RWPE1 (cell line): ENCODE measurements around the gene MALAT1.
A peak's percentile ranks its signal among the peaks of the same experiment; 100 is the strongest.

ENCODE experiments used
- CTCF ChIA-PET: fragments of 350-600 bp; sonication (Branson Sonifier 250); formaldehyde crosslinking; extraction: SDS; loops from one replicate; lab custom pipeline; 2021; lab: Yijun Ruan, JAX
- POLR2A ChIA-PET: fragments of 400-600 bp; formaldehyde crosslinking; extraction: SDS; loops from one replicate; lab custom pipeline; 2020; ENCODE audit warnings: antibody characterized with exemption; ENCODE audit not compliant: low non-redundant PET; lab: Yijun Ruan, JAX
- DNase-seq: peaks from one replicate; pipeline ENCODE4 v3.0.0; 2012; ENCODE audit warnings: low spot score
- H3K27ac ChIP-seq: fragments of 450-650 bp; 2 replicates; pipeline ENCODE4 v1.5.1; 2017
- CTCF ChIP-seq: fragments of 450-650 bp; conservative IDR thresholded peaks from 2 replicates; pipeline ENCODE4 v1.5.1; 2017; ENCODE audit warnings: low read depth, mild to moderate bottlenecking

MALAT1 gene

GRCh38 chr11:65473278-65473860, 25.5 kb upstream of the MALAT1 start:
- H3K27ac ChIP-seq: peak overlapping the region; percentile 95
- POLR2A ChIA-PET: interaction anchor here (1.2 kb wide), 1 partner anchor 20 kb away, joined by 5 read pairs; no protein-coding TSS in a partner anchor
- DNase-seq: no peak
- TF ChIP-seq CTCF: no peak
- CTCF ChIA-PET: interaction anchor here (0.6 kb wide), 1 partner anchor 32 kb away, joined by 4 read pairs; no protein-coding TSS in a partner anchor

GRCh38 chr11:65474864-65475263, 24.0 kb upstream of the MALAT1 start:
- TF ChIP-seq CTCF: no peak
- ChIA-PET POLR2A (interaction anchor here (0.7 to 0.8 kb wide), 2 partner anchors 22 to 33 kb away, joined by 3 to 4 read pairs; no protein-coding TSS in a partner anchor), CTCF (interaction anchor here (0.6 kb wide), 1 partner anchor 208 kb away, joined by 4 read pairs; no protein-coding TSS in a partner anchor)
- DNase-seq: no peak
- peak overlapping the region; percentile 95 for H3K27ac ChIP-seq

DNA sequence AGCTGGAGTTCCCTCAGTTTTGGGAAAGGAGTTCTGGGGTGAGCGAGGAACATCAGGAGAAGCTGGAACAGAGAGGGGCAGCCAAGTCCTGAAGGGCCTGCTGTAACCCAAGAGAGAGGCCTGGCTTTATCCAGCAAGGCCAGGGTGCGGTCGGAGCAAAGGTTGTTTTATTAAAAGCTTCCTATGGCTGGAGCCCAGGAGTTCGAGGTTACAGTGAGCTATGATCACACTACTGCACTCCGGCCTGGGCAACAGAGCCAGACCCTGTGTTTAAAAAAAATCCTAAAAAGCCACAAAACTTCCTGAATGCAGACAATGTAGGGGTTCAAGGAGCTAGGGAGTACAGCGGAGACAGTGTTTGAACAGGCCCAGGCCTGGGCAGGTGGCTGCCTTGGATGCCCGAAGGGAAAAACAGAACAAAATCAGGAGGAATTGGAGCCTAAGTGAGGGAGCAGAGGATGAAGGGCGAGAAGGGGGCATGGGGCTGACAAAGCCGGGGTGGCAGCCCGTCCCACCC, 22.2 kb upstream of the MALAT1 start:
- H3K27ac ChIP-seq: peak overlapping the region; percentile 99
- DNase-seq: no peak
- TF ChIP-seq CTCF: no peak
- CTCF ChIA-PET: interaction anchor here (0.7 to 0.8 kb wide), 2 partner anchors 21 to 95 kb away, joined by 3 to 4 read pairs; no protein-coding TSS in a partner anchor
- POLR2A ChIA-PET: interaction anchor here (1.0 to 2.5 kb wide), 5 partner anchors 9 to 25 kb away, joined by 3 to 19 read pairs (median 6); partner anchors contain the start of gene MALAT1

DNA sequence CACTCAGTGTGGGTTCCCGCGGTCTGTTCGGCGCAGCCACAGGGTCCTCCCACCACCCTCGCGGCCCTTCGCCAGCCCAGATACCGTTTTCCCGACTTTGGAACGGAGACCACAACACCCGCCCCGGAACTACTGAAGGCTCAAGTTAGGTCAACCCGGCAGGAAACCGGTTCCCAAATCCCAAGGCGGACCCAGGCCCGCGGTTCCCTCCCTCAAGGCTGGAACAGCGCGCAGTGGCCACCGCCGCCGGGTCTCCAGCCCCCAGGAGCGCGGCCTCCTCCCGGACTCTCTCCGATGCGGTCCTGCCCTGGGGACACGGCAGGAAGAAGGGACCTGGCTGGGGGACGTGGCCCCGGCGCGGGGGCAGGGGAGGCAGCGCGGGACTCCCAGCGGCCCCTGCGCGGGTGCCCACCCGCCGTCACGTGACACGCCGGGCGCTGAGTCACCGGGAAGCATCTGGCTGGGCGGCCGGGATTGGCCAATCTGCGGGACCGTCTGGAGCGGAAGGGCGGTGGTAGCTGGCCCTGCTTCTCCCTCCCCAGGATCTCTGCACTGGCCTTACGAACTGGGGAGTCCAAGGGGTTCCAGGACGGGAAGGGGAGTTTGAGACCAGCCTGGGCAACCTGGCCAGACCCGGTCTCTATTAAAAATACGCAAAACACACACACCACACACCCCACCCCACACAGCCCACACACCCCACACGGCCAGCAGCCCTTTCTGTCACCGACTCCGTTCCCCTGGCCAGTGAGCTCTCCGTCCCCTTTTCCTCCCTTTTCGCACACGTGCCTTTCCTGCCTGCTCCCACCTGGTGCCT, 21.5 kb upstream of the MALAT1 start:
- DNase-seq: peak; percentile 94
- no peak for TF ChIP-seq CTCF
- CTCF ChIA-PET: interaction anchor here (0.6 to 0.8 kb wide), 2 partner anchors 63 to 94 kb away, joined by 3 to 4 read pairs; no protein-coding TSS in a partner anchor
- POLR2A ChIA-PET: interaction anchor here (0.5 to 2.5 kb wide), 15 partner anchors 9 to 57 kb away, joined by 3 to 19 read pairs (median 5); partner anchors contain the start of gene MALAT1
- peak overlapping the region; percentile 99 for H3K27ac ChIP-seq

DNA sequence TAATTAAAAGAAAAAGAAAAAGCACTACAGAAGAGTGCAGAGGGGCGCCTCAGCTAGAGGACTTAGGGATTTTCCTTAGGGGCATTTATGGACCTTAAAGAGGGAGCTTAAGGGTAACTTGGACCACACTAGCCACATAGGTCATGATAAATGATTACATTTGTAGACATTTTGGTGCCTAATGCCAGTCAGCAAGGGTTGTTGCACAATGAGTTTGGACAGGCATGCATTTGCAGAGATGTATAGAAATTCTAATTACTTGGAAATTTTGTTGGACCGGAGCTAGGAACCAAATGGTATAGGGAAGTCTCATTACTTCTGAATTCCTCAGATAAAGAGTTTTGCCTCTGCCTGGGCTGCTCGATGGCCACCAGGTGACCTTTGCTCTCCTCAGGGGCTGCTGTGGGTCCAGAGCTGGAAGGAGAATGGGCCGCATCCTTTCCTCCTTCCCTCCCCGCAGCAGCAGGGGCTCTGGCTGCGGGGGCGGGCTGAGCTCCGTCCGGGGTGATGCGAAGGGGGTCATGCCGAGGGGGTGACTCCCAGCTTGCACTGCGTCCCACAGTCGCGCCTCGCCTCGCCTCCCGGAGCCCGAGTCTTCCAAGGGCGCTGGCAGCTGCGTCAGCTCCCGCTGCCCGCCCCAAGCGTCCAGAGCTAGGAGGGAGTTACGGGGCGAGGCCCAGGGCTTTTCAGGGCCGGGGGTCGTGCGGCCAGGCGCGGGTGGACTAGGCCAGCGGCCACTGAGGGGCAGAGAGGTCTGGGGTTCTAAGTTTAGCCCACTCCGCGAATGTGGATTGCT, 20.3 kb upstream of the MALAT1 start:
- POLR2A ChIA-PET: interaction anchor here (0.5 to 2.5 kb wide), 7 partner anchors 14 to 29 kb away, joined by 3 to 19 read pairs (median 6); no protein-coding TSS in a partner anchor
- peak overlapping the region; percentile 99 for H3K27ac ChIP-seq
- no peak for TF ChIP-seq CTCF
- CTCF ChIA-PET: interaction anchor here (1.2 kb wide), 1 partner anchor 13 kb away, joined by 3 read pairs; no protein-coding TSS in a partner anchor
- DNase-seq: no peak
